Gastrocnemius medialis (tissue), 4 donors: Measurements from ENCODE around the gene MACROD2.

ENCODE experiments used
- POLR2A ChIP-seq, 2 donors: fragments of 450-650 bp; IDR thresholded peaks; one replicate each; pipeline ENCODE4 v1.6.1; 2017; ENCODE audit warnings: antibody characterized with exemption in 2 of 2, mild to moderate bottlenecking in 2 of 2, moderate library complexity in 2 of 2
- TF ChIP-seq, protein P1 (sequence below), 5 experiments: fragments of 450-650 bp in 3 of 5; fragments of 200-600 bp in 2 of 5; sonication (generic) in 2 of 5; IDR thresholded peaks in 4 of 5; conservative IDR thresholded peaks in 1 of 5; 1 replicate in 4 of 5; 2 replicates in 1 of 5; pipeline ENCODE4 v1.5.1; 2016 to 2019; ENCODE audit warnings: antibody characterized with exemption in 5 of 5, mild to moderate bottlenecking in 3 of 5, moderate library complexity in 3 of 5

GRCh38 chr20:16005021-16005914, 2010.0 kb downstream of the MACROD2 start:
- TF ChIP-seq, protein P1, sequence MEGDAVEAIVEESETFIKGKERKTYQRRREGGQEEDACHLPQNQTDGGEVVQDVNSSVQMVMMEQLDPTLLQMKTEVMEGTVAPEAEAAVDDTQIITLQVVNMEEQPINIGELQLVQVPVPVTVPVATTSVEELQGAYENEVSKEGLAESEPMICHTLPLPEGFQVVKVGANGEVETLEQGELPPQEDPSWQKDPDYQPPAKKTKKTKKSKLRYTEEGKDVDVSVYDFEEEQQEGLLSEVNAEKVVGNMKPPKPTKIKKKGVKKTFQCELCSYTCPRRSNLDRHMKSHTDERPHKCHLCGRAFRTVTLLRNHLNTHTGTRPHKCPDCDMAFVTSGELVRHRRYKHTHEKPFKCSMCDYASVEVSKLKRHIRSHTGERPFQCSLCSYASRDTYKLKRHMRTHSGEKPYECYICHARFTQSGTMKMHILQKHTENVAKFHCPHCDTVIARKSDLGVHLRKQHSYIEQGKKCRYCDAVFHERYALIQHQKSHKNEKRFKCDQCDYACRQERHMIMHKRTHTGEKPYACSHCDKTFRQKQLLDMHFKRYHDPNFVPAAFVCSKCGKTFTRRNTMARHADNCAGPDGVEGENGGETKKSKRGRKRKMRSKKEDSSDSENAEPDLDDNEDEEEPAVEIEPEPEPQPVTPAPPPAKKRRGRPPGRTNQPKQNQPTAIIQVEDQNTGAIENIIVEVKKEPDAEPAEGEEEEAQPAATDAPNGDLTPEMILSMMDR (IDR thresholded peaks at IDR 0.05 in 4 of 5, conservative IDR thresholded peaks at IDR 0.05 in 1 of 5) = no peak
- no peak for TF ChIP-seq POLR2A (IDR thresholded peaks at IDR 0.05)
